GM12878 (cell line): Measurements from ENCODE around the gene NPM1. TPM values are rescaled to one million over a fixed set of nuclear protein-coding genes. Genes with fewer than 3 reads are reported as not detected.

ENCODE experiments used
- CEBPB ChIP-seq, 2 experiments: fragments of 150-350 bp in 1 of 2; IDR thresholded peaks; 2 replicates each; pipeline ENCODE4 v1.6.1; 2012 to 2014; ENCODE audit warnings: low read depth in 2 of 2, low read length in 2 of 2, borderline replicate concordance in 1 of 2, inconsistent platforms in 1 of 2
- ETV6 ChIP-seq, 2 experiments: fragments of 450-650 bp in 1 of 2; IDR thresholded peaks in 1 of 2; conservative IDR thresholded peaks in 1 of 2; 2 replicates each; pipeline ENCODE4 v1.6.1; 2014; ENCODE audit warnings: antibody characterized with exemption in 1 of 2, borderline replicate concordance in 1 of 2, low read depth in 1 of 2, mild to moderate bottlenecking in 1 of 2, moderate library complexity in 1 of 2
- GABPA ChIP-seq: IDR thresholded peaks from 2 replicates; pipeline ENCODE4 v1.6.1; 2014; ENCODE audit warnings: antibody characterized with exemption, low read depth, mild to moderate bottlenecking, inconsistent platforms
- HDGF ChIP-seq: fragments of 450-650 bp; IDR thresholded peaks from 2 replicates; pipeline ENCODE4 v1.6.1; 2016; ENCODE audit warnings: antibody characterized with exemption
- NR2C2 ChIP-seq: IDR thresholded peaks from 2 replicates; pipeline ENCODE4 v1.6.1; 2011; ENCODE audit warnings: borderline replicate concordance, low read depth; ENCODE audit not compliant: control insufficient read depth, insufficient read length
- NRF1 ChIP-seq: conservative IDR thresholded peaks from 2 replicates; pipeline ENCODE4 v1.6.1; 2011; ENCODE audit warnings: mild to moderate bottlenecking, low read depth, low read length, improper control_type of control experiment
- POLR2AphosphoS2 ChIP-seq: IDR thresholded peaks from 2 replicates; pipeline ENCODE4 v1.6.1; 2011; ENCODE audit warnings: low read depth, mild to moderate bottlenecking, low read length, improper control_type of control experiment, moderate library complexity
- RELA ChIP-seq: fragments of 450-650 bp; IDR thresholded peaks from 2 replicates; pipeline ENCODE4 v1.8.0; 2014; ENCODE audit warnings: borderline replicate concordance; ENCODE audit not compliant: partially characterized antibody
- SP1 ChIP-seq: IDR thresholded peaks from one replicate; pipeline ENCODE4 v1.6.1; 2011; ENCODE audit warnings: low read depth, low read length
- YBX1 ChIP-seq: fragments of 450-650 bp; IDR thresholded peaks from 2 replicates; pipeline ENCODE4 v1.6.1; 2016; ENCODE audit warnings: antibody characterized with exemption
- ZNF217 ChIP-seq: fragments of 450-650 bp; IDR thresholded peaks from 2 replicates; pipeline ENCODE4 v1.6.1; 2017; ENCODE audit warnings: antibody characterized with exemption, mild to moderate bottlenecking
- polyA plus RNA-seq, 11 experiments: library from polyadenylated mRNA; depleted of rRNA in 4 of 11; unstranded in 6 of 11; stranded (reverse) in 5 of 11; fragments of >200 nt; fragmentation: Nextera tagmentation in 4 of 11; fragmentation: Illumina TruSeq in 1 of 11; extraction: Ambion mirVana in 4 of 11; extraction: Trizol in 1 of 11; gene quantifications; 1 replicate in 1 of 11; 2 replicates in 10 of 11; pipeline versions ENCODE4 v1.2.1 to v1.2.3, GENCODE V29; 2011 to 2016; ENCODE audit warnings: inconsistent platforms in 2 of 11, missing spikeins in 2 of 11, low read depth in 1 of 11
- total RNA-seq, 4 experiments: library from RNA; depleted of rRNA in 3 of 4; stranded (reverse); fragments of >200 nt in 3 of 4; fragmentation: Illumina TruSeq in 1 of 4; extraction: Trizol in 1 of 4; gene quantifications; 2 replicates each; pipeline versions ENCODE4 v1.2.1 to v1.2.3, GENCODE V29; 2013 to 2021
- TF ChIP-seq, protein P1 (sequence below): fragments of 450-650 bp; IDR thresholded peaks from 2 replicates; pipeline ENCODE4 v1.6.1; 2016; ENCODE audit warnings: mild to moderate bottlenecking

NPM1 gene
- total and polyA plus RNA-seq, 10 of the 15 experiments (the other 5 are each of a cell fraction or from before 2014, with no cell fraction given) = 1,843 to 5,466 (median 2,866) TPM

DNA sequence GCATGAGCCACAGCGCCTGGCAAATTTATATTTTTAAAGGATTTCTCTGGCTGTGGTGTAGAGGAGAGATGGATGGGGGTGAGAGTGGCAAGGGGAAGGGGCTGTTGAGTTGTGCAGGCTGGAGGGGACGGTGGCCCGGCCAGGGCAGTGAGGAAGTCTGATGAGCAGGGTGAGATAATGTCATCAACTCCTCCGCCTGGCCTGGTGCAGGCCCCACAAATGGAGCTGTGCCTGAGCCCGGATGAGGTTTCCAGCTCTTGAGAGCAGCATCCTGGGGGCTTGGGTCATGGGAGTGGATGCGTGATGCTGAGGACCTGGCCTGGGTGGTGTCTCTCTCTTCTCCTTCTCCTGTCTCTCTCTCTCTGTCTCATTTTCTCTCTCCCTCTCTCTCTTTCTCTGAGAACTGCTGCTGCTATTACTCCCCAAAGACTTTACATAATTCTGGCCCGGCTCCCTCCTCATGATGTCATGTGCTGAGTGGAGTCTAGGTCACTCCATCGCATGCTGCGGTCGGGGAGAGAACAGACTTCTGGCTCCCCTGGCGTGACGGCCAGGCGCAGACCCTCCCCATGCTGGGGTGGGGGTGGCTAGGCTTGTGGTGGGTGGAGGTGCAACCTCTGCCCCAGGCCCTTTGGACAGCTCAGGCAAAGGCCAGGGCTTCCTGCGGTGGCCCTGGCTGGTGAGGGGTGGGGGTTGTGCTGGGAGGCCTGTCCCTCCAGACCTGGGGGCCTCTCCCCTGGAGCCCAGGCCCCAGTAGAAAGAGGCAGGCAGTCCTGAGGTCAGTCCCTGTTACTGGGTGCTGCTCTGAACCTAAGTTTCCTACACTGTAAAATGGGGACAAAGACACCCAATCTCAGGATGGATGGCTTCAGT, 58.2 kb downstream of the NPM1 start (continued):
- no peak for TF ChIP-seq ETV6 (conservative IDR thresholded peaks at IDR 0.05 in 1 of 2, IDR thresholded peaks at IDR 0.05 in 1 of 2; ENCODE audit: borderline replicate concordance in 1 of 2, low read depth in 1 of 2)
- TF ChIP-seq NR2C2 = no peak
- TF ChIP-seq RELA = no peak
- TF ChIP-seq, protein P1, sequence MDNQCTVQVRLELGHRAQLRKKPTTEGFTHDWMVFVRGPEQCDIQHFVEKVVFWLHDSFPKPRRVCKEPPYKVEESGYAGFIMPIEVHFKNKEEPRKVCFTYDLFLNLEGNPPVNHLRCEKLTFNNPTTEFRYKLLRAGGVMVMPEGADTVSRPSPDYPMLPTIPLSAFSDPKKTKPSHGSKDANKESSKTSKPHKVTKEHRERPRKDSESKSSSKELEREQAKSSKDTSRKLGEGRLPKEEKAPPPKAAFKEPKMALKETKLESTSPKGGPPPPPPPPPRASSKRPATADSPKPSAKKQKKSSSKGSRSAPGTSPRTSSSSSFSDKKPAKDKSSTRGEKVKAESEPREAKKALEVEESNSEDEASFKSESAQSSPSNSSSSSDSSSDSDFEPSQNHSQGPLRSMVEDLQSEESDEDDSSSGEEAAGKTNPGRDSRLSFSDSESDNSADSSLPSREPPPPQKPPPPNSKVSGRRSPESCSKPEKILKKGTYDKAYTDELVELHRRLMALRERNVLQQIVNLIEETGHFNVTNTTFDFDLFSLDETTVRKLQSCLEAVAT = no peak
- TF ChIP-seq HDGF = no peak
- TF ChIP-seq POLR2AphosphoS2 = no peak
- no peak for TF ChIP-seq YBX1
- TF ChIP-seq GABPA = no peak
- no peak for TF ChIP-seq SP1
- no peak for TF ChIP-seq ZNF217
- no peak for TF ChIP-seq CEBPB (IDR thresholded peaks at IDR 0.05; ENCODE audit: borderline replicate concordance in 1 of 2, low read depth in 2 of 2, low read length in 2 of 2)
- no peak for TF ChIP-seq NRF1
- TF ChIP-seq, all 136 proteins: peak for 0
